ENCODE results near the gene CDH23.

GRCh38 chr10:71727105-71727737 is 330.5 kb downstream of the CDH23 start:
- TF ChIP-seq, protein P1, sequence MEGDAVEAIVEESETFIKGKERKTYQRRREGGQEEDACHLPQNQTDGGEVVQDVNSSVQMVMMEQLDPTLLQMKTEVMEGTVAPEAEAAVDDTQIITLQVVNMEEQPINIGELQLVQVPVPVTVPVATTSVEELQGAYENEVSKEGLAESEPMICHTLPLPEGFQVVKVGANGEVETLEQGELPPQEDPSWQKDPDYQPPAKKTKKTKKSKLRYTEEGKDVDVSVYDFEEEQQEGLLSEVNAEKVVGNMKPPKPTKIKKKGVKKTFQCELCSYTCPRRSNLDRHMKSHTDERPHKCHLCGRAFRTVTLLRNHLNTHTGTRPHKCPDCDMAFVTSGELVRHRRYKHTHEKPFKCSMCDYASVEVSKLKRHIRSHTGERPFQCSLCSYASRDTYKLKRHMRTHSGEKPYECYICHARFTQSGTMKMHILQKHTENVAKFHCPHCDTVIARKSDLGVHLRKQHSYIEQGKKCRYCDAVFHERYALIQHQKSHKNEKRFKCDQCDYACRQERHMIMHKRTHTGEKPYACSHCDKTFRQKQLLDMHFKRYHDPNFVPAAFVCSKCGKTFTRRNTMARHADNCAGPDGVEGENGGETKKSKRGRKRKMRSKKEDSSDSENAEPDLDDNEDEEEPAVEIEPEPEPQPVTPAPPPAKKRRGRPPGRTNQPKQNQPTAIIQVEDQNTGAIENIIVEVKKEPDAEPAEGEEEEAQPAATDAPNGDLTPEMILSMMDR (optimal IDR thresholded peaks at IDR 0.05 in 1 of 3, IDR thresholded peaks at IDR 0.05 in 1 of 3, conservative IDR thresholded peaks at IDR 0.05 in 1 of 3; ENCODE audit: extremely low read depth in 1 of 3, insufficient read depth in 2 of 3, low read length in 3 of 3), result no peak
- no peak for TF ChIP-seq EZH2 (IDR thresholded peaks at IDR 0.05; ENCODE audit: low read length)
